OCI-LY1 (cell line): ENCODE measurements around the gene BUD31.

Source experiments
- H2AFZ ChIP-seq: fragments of 200-600 bp; sonication (generic), shearing (Covaris generic); 2 replicates; pipeline ENCODE4 v1.6.0; 2014; ENCODE audit warnings: antibody characterized with exemption, mild to moderate bottlenecking, low read length
- H3F3A ChIP-seq: fragments of 200-600 bp; sonication (generic), shearing (Covaris generic); 2 replicates; pipeline ENCODE4 v1.6.0; 2014; ENCODE audit warnings: mild to moderate bottlenecking, antibody characterized with exemption, low read length, moderate library complexity; ENCODE audit not compliant: insufficient read depth
- H3K27ac ChIP-seq: fragments of 200-600 bp; sonication (generic); 2 replicates; pipeline ENCODE4 v1.5.1; 2014; ENCODE audit warnings: low read length, mixed run types, mild to moderate bottlenecking, low read depth; ENCODE audit not compliant: poor library complexity, severe bottlenecking
- H3K27me3 ChIP-seq: fragments of 200-600 bp; sonication (generic); 2 replicates; pipeline ENCODE4 v1.6.0; 2014; ENCODE audit warnings: antibody characterized with exemption, mild to moderate bottlenecking, low read length, moderate library complexity; ENCODE audit not compliant: insufficient read depth
- H3K36me3 ChIP-seq: fragments of 200-600 bp; sonication (generic); 2 replicates; pipeline ENCODE4 v1.6.1; 2014; ENCODE audit warnings: mild to moderate bottlenecking, antibody characterized with exemption, low read length, moderate library complexity, mixed read lengths; ENCODE audit not compliant: insufficient read depth
- H3K4me1 ChIP-seq: fragments of 200-600 bp; sonication (generic); 2 replicates; pipeline ENCODE4 v1.5.1; 2014; ENCODE audit warnings: mild to moderate bottlenecking, low read length, moderate library complexity; ENCODE audit not compliant: insufficient read depth, severe bottlenecking
- H3K4me2 ChIP-seq: fragments of 200-600 bp; sonication (generic), shearing (Covaris generic); 2 replicates; pipeline ENCODE4 v1.6.1; 2014; ENCODE audit warnings: low read length
- H3K4me3 ChIP-seq: fragments of 200-600 bp; sonication (generic); 2 replicates; pipeline ENCODE4 v1.5.1; 2014; ENCODE audit warnings: low read length, low read depth, mild to moderate bottlenecking, mixed read lengths; ENCODE audit not compliant: poor library complexity, severe bottlenecking
- H3K79me2 ChIP-seq: fragments of 200-600 bp; shearing (Covaris generic); 2 replicates; pipeline ENCODE4 v1.6.1; 2016; ENCODE audit warnings: mixed run types, low read length, mixed read lengths; ENCODE audit not compliant: insufficient read depth
- H3K9ac ChIP-seq: fragments of 200-600 bp; sonication (generic), shearing (Covaris generic); 2 replicates; pipeline ENCODE4 v1.6.1; 2014; ENCODE audit warnings: mild to moderate bottlenecking, low read length, mixed read lengths
- H3K9me2 ChIP-seq: fragments of 200-600 bp; sonication (generic), shearing (Covaris generic); 2 replicates; pipeline ENCODE4 v1.6.1; 2014; ENCODE audit warnings: low read depth, mild to moderate bottlenecking, low read length, mixed read lengths
- H3K9me3 ChIP-seq: fragments of 200-600 bp; shearing (Covaris generic); 2 replicates; pipeline ENCODE4 v1.6.1; 2014; ENCODE audit warnings: low read length, mixed read lengths
- H4K20me1 ChIP-seq: fragments of 200-600 bp; sonication (generic), shearing (Covaris generic); 2 replicates; pipeline ENCODE4 v1.6.0; 2016; ENCODE audit warnings: mild to moderate bottlenecking, low read length; ENCODE audit not compliant: insufficient read depth
- CTCF ChIP-seq: fragments of 200-600 bp; sonication (generic), shearing (Covaris generic); IDR thresholded peaks from 2 replicates; pipeline ENCODE4 v1.5.1; 2017; ENCODE audit warnings: mild to moderate bottlenecking, antibody characterized with exemption, low read length, moderate library complexity, mixed read lengths
- EZH2 ChIP-seq: fragments of 200-600 bp; sonication (generic), shearing (Covaris generic); IDR thresholded peaks from 2 replicates; pipeline ENCODE4 v1.8.0; 2017; ENCODE audit warnings: borderline replicate concordance, mixed run types, mild to moderate bottlenecking, antibody characterized with exemption, low read length, moderate library complexity, mixed read lengths

Gene BUD31

DNA sequence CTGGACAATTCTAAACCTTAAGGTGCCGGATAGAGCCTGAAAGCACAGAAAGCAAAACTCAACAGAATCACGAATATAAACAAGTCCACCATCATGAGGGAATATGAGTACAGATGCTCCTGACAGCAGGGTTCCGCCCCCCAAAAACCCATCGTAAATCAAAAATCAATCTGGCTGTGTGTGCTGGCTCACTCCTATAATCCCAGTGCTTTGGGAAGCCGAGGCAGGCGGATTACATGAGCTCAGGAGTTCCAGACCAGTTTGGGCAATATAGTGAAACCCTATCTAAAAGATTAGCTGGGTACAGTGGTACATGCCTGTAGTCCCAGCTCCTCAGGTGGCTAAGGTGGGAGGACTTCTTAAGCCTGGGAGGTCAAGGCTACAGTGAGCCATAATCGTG is 12.2 kb downstream of the BUD31 start:
- Histone ChIP-seq H3K79me2 (no peaks in the 10 kb centered on the region), H2AFZ (no peak overlapping the region), H3K4me1 (no peaks in the 10 kb centered on the region), H3F3A (no peaks in the 10 kb centered on the region), H3K27ac (no peak overlapping the region), H4K20me1 (no peaks in the 10 kb centered on the region), H3K4me3 (no peak overlapping the region), H3K36me3 (peaks cover 98% of the 10 kb centered on the region), H3K4me2 (no peak overlapping the region), H3K27me3 (no peaks in the 10 kb centered on the region), H3K9me2 (no peaks in the 10 kb centered on the region), H3K9me3 (no peaks in the 10 kb centered on the region), H3K9ac (no peak overlapping the region)
- TF ChIP-seq EZH2 (no peak), CTCF (no peak)

DNA sequence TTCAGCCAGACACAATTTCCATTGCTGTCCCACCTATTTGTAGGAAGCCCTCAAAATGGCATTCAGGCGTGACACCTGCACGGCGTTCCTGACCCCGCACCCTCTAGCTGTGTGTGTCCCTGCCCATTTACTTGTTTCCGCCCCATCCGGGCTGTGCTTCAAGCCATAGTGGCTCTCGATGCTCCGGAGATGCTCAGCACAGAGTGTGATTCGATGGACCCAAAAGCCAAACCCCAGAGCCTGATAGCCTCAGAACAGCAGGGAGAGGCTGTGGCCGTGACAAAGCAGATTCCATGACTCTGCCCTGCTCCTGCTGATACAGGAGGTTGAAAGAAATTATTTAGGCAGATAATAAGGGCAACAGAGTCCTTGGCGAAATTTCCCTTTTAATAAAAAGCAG is 13.4 kb downstream of the BUD31 start:
- H3K4me1 ChIP-seq: no peaks in the 10 kb centered on the region
- H3K27me3 ChIP-seq: no peaks in the 10 kb centered on the region
- H2AFZ ChIP-seq: no peak overlapping the region
- no peaks in the 10 kb centered on the region for H4K20me1 ChIP-seq
- H3K36me3 ChIP-seq: peaks cover 86% of the 10 kb centered on the region
- TF ChIP-seq CTCF (no peak), EZH2 (no peak)
- no peak overlapping the region for H3K27ac ChIP-seq
- no peaks in the 10 kb centered on the region for H3F3A ChIP-seq
- H3K4me2 ChIP-seq: no peak overlapping the region
- no peak overlapping the region for H3K4me3 ChIP-seq
- no peak overlapping the region for H3K9ac ChIP-seq
- no peaks in the 10 kb centered on the region for H3K9me3 ChIP-seq
- no peaks in the 10 kb centered on the region for H3K79me2 ChIP-seq
- H3K9me2 ChIP-seq: no peaks in the 10 kb centered on the region

DNA sequence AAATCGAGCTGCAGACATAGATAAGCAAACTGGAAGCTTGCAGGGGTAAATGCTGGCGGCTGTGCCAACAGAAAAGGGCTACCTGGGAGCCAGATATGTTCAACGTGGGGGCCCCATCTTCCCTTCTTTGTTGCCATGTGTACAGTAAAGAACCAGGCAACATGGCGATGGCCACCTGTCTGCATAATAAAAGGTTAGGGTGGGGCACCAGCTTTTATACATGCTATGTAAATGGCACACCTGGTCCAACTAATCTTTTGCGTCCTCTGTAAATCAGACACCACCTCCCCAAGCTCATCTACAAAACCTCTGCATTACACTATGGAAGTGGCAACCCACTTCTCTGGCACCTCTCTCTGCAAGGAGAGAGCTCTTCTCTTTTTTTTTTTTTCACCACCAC is 13.9 kb downstream of the BUD31 start:
- no peak overlapping the region for H2AFZ ChIP-seq
- no peak overlapping the region for H3K4me2 ChIP-seq
- no peaks in the 10 kb centered on the region for H3K79me2 ChIP-seq
- no peaks in the 10 kb centered on the region for H3K4me1 ChIP-seq
- H3K9me2 ChIP-seq: no peaks in the 10 kb centered on the region
- no peaks in the 10 kb centered on the region for H3K27me3 ChIP-seq
- H3K9me3 ChIP-seq: no peaks in the 10 kb centered on the region
- no peak overlapping the region for H3K9ac ChIP-seq
- no peak overlapping the region for H3K27ac ChIP-seq
- no peak for TF ChIP-seq EZH2
- H3F3A ChIP-seq: no peaks in the 10 kb centered on the region
- no peak overlapping the region for H3K4me3 ChIP-seq
- H4K20me1 ChIP-seq: no peaks in the 10 kb centered on the region
- H3K36me3 ChIP-seq: peaks cover 82% of the 10 kb centered on the region

DNA sequence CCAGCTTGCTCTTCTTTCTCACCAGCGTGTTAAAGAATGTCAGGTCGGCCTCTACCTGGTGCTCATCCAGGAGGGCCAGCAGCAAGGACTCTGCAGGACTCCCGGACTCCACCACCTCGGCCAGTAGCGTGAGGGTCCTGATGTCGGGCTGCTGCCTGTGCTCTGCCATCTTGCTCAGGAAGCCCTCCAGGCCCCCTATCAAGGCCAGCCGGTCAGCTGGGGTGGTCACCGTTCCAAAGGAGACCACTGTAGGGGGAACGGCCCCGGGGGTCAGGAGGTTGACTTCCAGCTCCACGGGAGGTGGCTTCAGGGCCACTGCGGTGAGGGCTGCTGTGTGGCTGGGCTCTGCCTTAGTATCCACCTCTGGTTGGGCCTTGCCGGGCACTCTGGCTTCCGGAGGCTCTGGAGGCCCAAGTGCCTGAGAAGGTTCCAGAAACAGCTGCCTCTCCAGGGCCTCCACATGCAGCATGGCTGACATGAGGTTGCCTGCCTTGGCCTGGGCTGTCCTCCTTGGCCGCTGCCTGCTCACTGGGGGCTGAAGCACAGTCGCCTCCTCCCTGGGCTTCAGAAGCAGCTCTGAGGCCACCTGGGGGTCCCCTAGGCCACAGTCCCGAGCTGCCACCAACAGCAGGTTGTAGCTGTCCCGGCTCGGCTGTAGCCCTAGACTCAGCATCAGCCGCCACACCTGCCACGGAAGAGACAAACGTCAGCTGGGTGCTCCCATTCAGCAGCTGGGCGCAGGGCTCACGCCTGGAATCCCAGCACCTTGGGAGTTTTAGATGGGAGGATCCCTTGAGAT is 16.4 kb downstream of the BUD31 start:
- TF ChIP-seq EZH2 (no peak), CTCF (no peak)
- Histone ChIP-seq H4K20me1 (no peaks in the 10 kb centered on the region), H3K9me3 (no peaks in the 10 kb centered on the region), H3K4me2 (no peak overlapping the region), H3K4me1 (no peaks in the 10 kb centered on the region), H3F3A (no peaks in the 10 kb centered on the region), H2AFZ (no peak overlapping the region), H3K27me3 (no peaks in the 10 kb centered on the region), H3K36me3 (peaks cover 75% of the 10 kb centered on the region), H3K79me2 (no peaks in the 10 kb centered on the region), H3K9me2 (no peaks in the 10 kb centered on the region), H3K27ac (no peak overlapping the region), H3K9ac (no peak overlapping the region), H3K4me3 (no peak overlapping the region)
